Osteocyte (in vitro differentiated cells): ENCODE data around the gene CSF1R. TPM values are rescaled to one million over a fixed set of nuclear protein-coding genes. Genes with fewer than 3 reads are reported as not detected.

Experiments
- DNase-seq: peaks from one replicate; pipeline ENCODE4 v3.0.0; 2021; ENCODE audit warnings: mixed read lengths; ENCODE audit not compliant: unreplicated experiment; ENCODE audit errors: extremely low spot score
- H3K27ac Mint-ChIP-seq: one replicate; pipeline ENCODE4 v1.8.0; 2021; ENCODE audit warnings: mild to moderate bottlenecking, mixed read lengths; ENCODE audit not compliant: unreplicated experiment
- H3K27me3 Mint-ChIP-seq: one replicate; pipeline ENCODE4 v1.8.0; 2021; ENCODE audit warnings: mixed read lengths; ENCODE audit not compliant: unreplicated experiment
- H3K36me3 Mint-ChIP-seq: one replicate; pipeline ENCODE4 v1.8.0; 2021; ENCODE audit warnings: mixed read lengths; ENCODE audit not compliant: unreplicated experiment
- H3K4me1 Mint-ChIP-seq: one replicate; pipeline ENCODE4 v1.8.0; 2021; ENCODE audit warnings: mixed read lengths; ENCODE audit not compliant: unreplicated experiment
- H3K4me3 Mint-ChIP-seq: one replicate; pipeline ENCODE4 v1.8.0; 2021; ENCODE audit warnings: mild to moderate bottlenecking, moderate library complexity, mixed read lengths; ENCODE audit not compliant: unreplicated experiment
- H3K9me3 Mint-ChIP-seq: one replicate; pipeline ENCODE4 v1.8.0; 2021; ENCODE audit warnings: mixed read lengths; ENCODE audit not compliant: unreplicated experiment
- total RNA-seq: library from RNA; stranded (reverse); gene quantifications from 2 replicates; pipeline ENCODE4 v1.2.1, GENCODE V29; 2021
- TF ChIP-seq, protein P1 (sequence below): fragments of 200-600 bp; sonication (generic); IDR thresholded peaks from 2 replicates; pipeline ENCODE4 v1.5.0; 2021; ENCODE audit warnings: antibody characterized with exemption, mild to moderate bottlenecking, moderate library complexity

CSF1R gene
- total RNA-seq, 1 donor from 2014 or later = 1.2 TPM

- Mint-ChIP-seq H3K36me3 (peaks cover 80% of the 10 kb centered on the region), H3K27me3 (no peaks in the 10 kb centered on the region), H3K27ac (no peak overlapping the region), H3K9me3 (no peaks in the 10 kb centered on the region), H3K4me3 (no peak overlapping the region), H3K4me1 (peaks cover 53% of the 10 kb centered on the region)
- DNase-seq = no peak
- TF ChIP-seq, protein P1, sequence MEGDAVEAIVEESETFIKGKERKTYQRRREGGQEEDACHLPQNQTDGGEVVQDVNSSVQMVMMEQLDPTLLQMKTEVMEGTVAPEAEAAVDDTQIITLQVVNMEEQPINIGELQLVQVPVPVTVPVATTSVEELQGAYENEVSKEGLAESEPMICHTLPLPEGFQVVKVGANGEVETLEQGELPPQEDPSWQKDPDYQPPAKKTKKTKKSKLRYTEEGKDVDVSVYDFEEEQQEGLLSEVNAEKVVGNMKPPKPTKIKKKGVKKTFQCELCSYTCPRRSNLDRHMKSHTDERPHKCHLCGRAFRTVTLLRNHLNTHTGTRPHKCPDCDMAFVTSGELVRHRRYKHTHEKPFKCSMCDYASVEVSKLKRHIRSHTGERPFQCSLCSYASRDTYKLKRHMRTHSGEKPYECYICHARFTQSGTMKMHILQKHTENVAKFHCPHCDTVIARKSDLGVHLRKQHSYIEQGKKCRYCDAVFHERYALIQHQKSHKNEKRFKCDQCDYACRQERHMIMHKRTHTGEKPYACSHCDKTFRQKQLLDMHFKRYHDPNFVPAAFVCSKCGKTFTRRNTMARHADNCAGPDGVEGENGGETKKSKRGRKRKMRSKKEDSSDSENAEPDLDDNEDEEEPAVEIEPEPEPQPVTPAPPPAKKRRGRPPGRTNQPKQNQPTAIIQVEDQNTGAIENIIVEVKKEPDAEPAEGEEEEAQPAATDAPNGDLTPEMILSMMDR = no peak
Observed at GRCh38 chr5:150129454-150129812, 43.1 kb upstream of the CSF1R start.

GRCh38 chr5:150126921-150127265 lies 40.5 kb upstream of the CSF1R start:
- TF ChIP-seq, protein P1 = no peak
- Mint-ChIP-seq H3K4me3 (no peak overlapping the region), H3K27me3 (no peaks in the 10 kb centered on the region), H3K9me3 (no peaks in the 10 kb centered on the region), H3K4me1 (peaks cover 33% of the 10 kb centered on the region), H3K36me3 (peaks cover 71% of the 10 kb centered on the region), H3K27ac (peak overlapping the region; percentile 62)
- DNase-seq = no peak

- Mint-ChIP-seq H3K4me3 (no peak overlapping the region), H3K9me3 (no peaks in the 10 kb centered on the region), H3K4me1 (peaks cover 30% of the 10 kb centered on the region), H3K36me3 (peaks cover 73% of the 10 kb centered on the region), H3K27ac (peak overlapping the region; percentile 62), H3K27me3 (no peaks in the 10 kb centered on the region)
- TF ChIP-seq, protein P1 = no peak
- DNase-seq = no peak
Observed at GRCh38 chr5:150126199-150126920, 40.0 kb upstream of the CSF1R start.

- Mint-ChIP-seq H3K4me3 (no peak overlapping the region), H3K36me3 (peaks cover 69% of the 10 kb centered on the region), H3K27ac (peak overlapping the region; percentile 62), H3K27me3 (no peaks in the 10 kb centered on the region), H3K9me3 (no peaks in the 10 kb centered on the region), H3K4me1 (peaks cover 23% of the 10 kb centered on the region)
- TF ChIP-seq, protein P1 = no peak
- DNase-seq = no peak
Observed at GRCh38 chr5:150125334-150125733, 39.0 kb upstream of the CSF1R start.

DNA sequence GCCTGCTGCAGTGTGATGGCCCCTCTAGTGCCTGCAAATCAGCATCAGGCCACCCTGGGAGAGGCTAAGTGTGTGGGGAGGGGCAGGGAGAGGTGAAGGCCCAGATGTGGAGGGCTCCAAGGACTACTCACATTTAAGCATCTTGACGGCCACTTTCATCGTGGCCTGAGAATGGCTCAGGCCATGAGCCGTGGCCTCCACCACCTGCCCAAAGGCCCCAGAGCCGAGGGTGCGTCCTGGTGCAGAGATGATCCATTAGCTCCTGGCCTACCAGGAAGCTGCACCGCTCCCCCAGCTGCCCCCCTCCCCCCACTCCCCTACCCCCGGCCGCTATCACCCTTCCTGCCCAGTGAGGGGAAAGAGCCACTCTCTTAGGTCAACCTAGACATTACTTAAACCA lies 38.2 kb upstream of the CSF1R start:
- DNase-seq = no peak
- no peaks in the 10 kb centered on the region for H3K9me3 Mint-ChIP-seq
- peaks cover 69% of the 10 kb centered on the region for H3K36me3 Mint-ChIP-seq
- H3K4me1 Mint-ChIP-seq = peaks cover 21% of the 10 kb centered on the region
- H3K27me3 Mint-ChIP-seq = no peaks in the 10 kb centered on the region
- TF ChIP-seq, protein P1 = no peak
- H3K4me3 Mint-ChIP-seq = no peak overlapping the region
- H3K27ac Mint-ChIP-seq = peak overlapping the region; percentile 62
